ENCODE data around the gene CDCA5. TPM values are rescaled to one million over a fixed set of nuclear protein-coding genes. Genes with fewer than 3 reads are reported as not detected.

Gene CDCA5
- total RNA-seq, 5 donors from 2014 or later (not counting 1 experiment from before 2014, with no cell fraction given): 1.2 to 4.2 (median 1.7) TPM

GRCh38 chr11:65107751-65108468 is 24.1 kb upstream of the CDCA5 start:
- ATAC-seq (replicated peaks in 1 of 4) (no peak), DNase-seq (no peak)
- peaks cover 23% of the 10 kb centered on the region for H3K36me3 Mint-ChIP-seq
- H3K9me3 Mint-ChIP-seq: no peaks in the 10 kb centered on the region
- no peak overlapping the region for H3K4me3 Mint-ChIP-seq
- Histone ChIP-seq H3K4me3 (ENCODE audit: control insufficient read depth in 1 of 2, extremely low read depth in 1 of 2, low read length in 1 of 2) (no peak overlapping the region), H3K27ac (ENCODE audit: low read length) (no peak overlapping the region), H3K9me3 (no peaks in the 10 kb centered on the region), H3K4me1 (ENCODE audit: control insufficient read depth in 1 of 2, extremely low read depth in 1 of 2, insufficient read depth in 2 of 2, low read length in 2 of 2) (peaks cover 3 to 33% of the 10 kb centered on the region in 2 experiments), H3K27me3 (replicated peaks in 1 of 2; ENCODE audit: control insufficient read depth in 2 of 2, extremely low read depth in 1 of 2, insufficient read depth in 2 of 2, low read length in 1 of 2) (no peaks in the 10 kb centered on the region), H3K36me3 (ENCODE audit: control insufficient read depth in 2 of 2, extremely low read depth in 1 of 2, insufficient read depth in 1 of 2, low read length in 1 of 2) (peaks cover 14 to 45% of the 10 kb centered on the region in 2 donors)
- ChIA-PET POLR2A (interaction anchor here in 1 of 2 donors (0.6 kb wide), 1 partner anchor 251 kb away, joined by 3 read pairs; no protein-coding TSS in a partner anchor), CTCF (interaction anchor here in 1 of 2 donors (0.5 kb wide), 1 partner anchor 74 kb away, joined by 6 read pairs; the partner anchor contains the start of gene CAPN1)
- WGBS (ENCODE audit: insufficient coverage): 96% methylated on average over 52 of the region's 52 CpGs
- H3K27me3 Mint-ChIP-seq: no peaks in the 10 kb centered on the region
- no peak overlapping the region for H3K27ac Mint-ChIP-seq
- H3K4me1 Mint-ChIP-seq: peaks cover 34 to 42% (median 39%) of the 10 kb centered on the region in 3 donors

GRCh38 chr11:65107078-65107477 is 23.2 kb upstream of the CDCA5 start:
- H3K27me3 Mint-ChIP-seq: no peaks in the 10 kb centered on the region
- CTCF ChIA-PET: no interaction called here

GRCh38 chr11:65104628-65105027 is 20.8 kb upstream of the CDCA5 start:
- POLR2A ChIA-PET: interaction anchor here in 1 of 2 donors (0.5 kb wide), 1 partner anchor 333 kb away, joined by 3 read pairs; no protein-coding TSS in a partner anchor
- no peak overlapping the region for H3K4me3 ChIP-seq (ENCODE audit: control insufficient read depth in 1 of 2, extremely low read depth in 1 of 2, low read length in 1 of 2)
- Mint-ChIP-seq H3K4me3 (no peak overlapping the region), H3K36me3 (peaks cover 27% of the 10 kb centered on the region), H3K27ac (peak overlapping the region in 1 of 2 donors; percentile 11), H3K27me3 (no peaks in the 10 kb centered on the region), H3K9me3 (no peaks in the 10 kb centered on the region), H3K4me1 (peaks cover 12 to 23% (median 15%) of the 10 kb centered on the region in 3 donors)
- CTCF ChIA-PET: no interaction called here
- ATAC-seq (replicated peaks in 1 of 4) (no peak), DNase-seq (no peak)
- H3K4me1 ChIP-seq (ENCODE audit: control insufficient read depth in 1 of 2, extremely low read depth in 1 of 2, insufficient read depth in 2 of 2, low read length in 2 of 2): peaks cover 0 to 2% of the 10 kb centered on the region in 2 experiments
- H3K27ac ChIP-seq (ENCODE audit: low read length): no peak overlapping the region
- H3K9me3 ChIP-seq: no peaks in the 10 kb centered on the region
- WGBS (ENCODE audit: insufficient coverage): 80% methylated on average over 1 of the region's 4 CpGs
- H3K36me3 ChIP-seq (ENCODE audit: control insufficient read depth in 2 of 2, extremely low read depth in 1 of 2, insufficient read depth in 1 of 2, low read length in 1 of 2): peaks cover 14 to 43% of the 10 kb centered on the region in 2 donors
- H3K27me3 ChIP-seq (replicated peaks in 1 of 2; ENCODE audit: control insufficient read depth in 2 of 2, extremely low read depth in 1 of 2, insufficient read depth in 2 of 2, low read length in 1 of 2): no peaks in the 10 kb centered on the region

More at GRCh38 chr11:65107078-65107477, 23.2 kb upstream of the CDCA5 start:
- Mint-ChIP-seq H3K4me3 (no peak overlapping the region), H3K9me3 (no peaks in the 10 kb centered on the region), H3K36me3 (peaks cover 23% of the 10 kb centered on the region), H3K27ac (no peak overlapping the region), H3K4me1 (peaks cover 34 to 44% (median 37%) of the 10 kb centered on the region in 3 donors)
- 83% methylated on average over 1 of the region's 15 CpGs for WGBS (ENCODE audit: insufficient coverage)
- Histone ChIP-seq H3K27me3 (replicated peaks in 1 of 2; ENCODE audit: control insufficient read depth in 2 of 2, extremely low read depth in 1 of 2, insufficient read depth in 2 of 2, low read length in 1 of 2) (no peaks in the 10 kb centered on the region), H3K27ac (ENCODE audit: low read length) (no peak overlapping the region), H3K4me1 (ENCODE audit: control insufficient read depth in 1 of 2, extremely low read depth in 1 of 2, insufficient read depth in 2 of 2, low read length in 2 of 2) (peaks cover 2 to 27% of the 10 kb centered on the region in 2 experiments), H3K9me3 (no peaks in the 10 kb centered on the region), H3K36me3 (ENCODE audit: control insufficient read depth in 2 of 2, extremely low read depth in 1 of 2, insufficient read depth in 1 of 2, low read length in 1 of 2) (peaks cover 14 to 45% of the 10 kb centered on the region in 2 donors), H3K4me3 (ENCODE audit: control insufficient read depth in 1 of 2, extremely low read depth in 1 of 2, low read length in 1 of 2) (no peak overlapping the region)
- no peak for ATAC-seq (replicated peaks in 1 of 4)
- DNase-seq: no peak
- POLR2A ChIA-PET: interaction anchor here in 1 of 2 donors (0.6 kb wide), 1 partner anchor 250 kb away, joined by 3 read pairs; no protein-coding TSS in a partner anchor

GRCh38 chr11:65103476-65103875 is 19.6 kb upstream of the CDCA5 start:
- Histone ChIP-seq H3K4me3 (ENCODE audit: control insufficient read depth in 1 of 2, extremely low read depth in 1 of 2, low read length in 1 of 2) (no peak overlapping the region), H3K36me3 (ENCODE audit: control insufficient read depth in 2 of 2, extremely low read depth in 1 of 2, insufficient read depth in 1 of 2, low read length in 1 of 2) (peaks cover 11 to 41% of the 10 kb centered on the region in 2 donors), H3K9me3 (no peaks in the 10 kb centered on the region), H3K4me1 (ENCODE audit: control insufficient read depth in 1 of 2, extremely low read depth in 1 of 2, insufficient read depth in 2 of 2, low read length in 2 of 2) (peaks cover 0 to 2% of the 10 kb centered on the region in 2 experiments), H3K27me3 (replicated peaks in 1 of 2; ENCODE audit: control insufficient read depth in 2 of 2, extremely low read depth in 1 of 2, insufficient read depth in 2 of 2, low read length in 1 of 2) (no peaks in the 10 kb centered on the region), H3K27ac (ENCODE audit: low read length) (no peak overlapping the region)
- ChIA-PET POLR2A (no interaction called here), CTCF (interaction anchor here in 1 of 2 donors (1.2 kb wide), 1 partner anchor 226 kb away, joined by 3 read pairs; no protein-coding TSS in a partner anchor)
- no peak for ATAC-seq (replicated peaks in 1 of 4)
- no peaks in the 10 kb centered on the region for H3K9me3 Mint-ChIP-seq
- H3K27ac Mint-ChIP-seq: peak overlapping the region in 1 of 2 donors; percentile 8
- no peak for DNase-seq
- no peak overlapping the region for H3K4me3 Mint-ChIP-seq
- no peaks in the 10 kb centered on the region for H3K27me3 Mint-ChIP-seq
- peaks cover 32% of the 10 kb centered on the region for H3K36me3 Mint-ChIP-seq
- H3K4me1 Mint-ChIP-seq: peaks cover 17 to 28% (median 23%) of the 10 kb centered on the region in 3 donors

GRCh38 chr11:65102142-65103095 is 18.6 kb upstream of the CDCA5 start:
- DNase-seq: no peak
- Histone ChIP-seq H3K27ac (ENCODE audit: low read length) (no peak overlapping the region), H3K36me3 (ENCODE audit: control insufficient read depth in 2 of 2, extremely low read depth in 1 of 2, insufficient read depth in 1 of 2, low read length in 1 of 2) (peaks cover 5 to 36% of the 10 kb centered on the region in 2 donors), H3K4me3 (ENCODE audit: control insufficient read depth in 1 of 2, extremely low read depth in 1 of 2, low read length in 1 of 2) (no peak overlapping the region), H3K9me3 (no peaks in the 10 kb centered on the region), H3K4me1 (ENCODE audit: control insufficient read depth in 1 of 2, extremely low read depth in 1 of 2, insufficient read depth in 2 of 2, low read length in 2 of 2) (peaks cover 2 to 8% of the 10 kb centered on the region in 2 experiments), H3K27me3 (replicated peaks in 1 of 2; ENCODE audit: control insufficient read depth in 2 of 2, extremely low read depth in 1 of 2, insufficient read depth in 2 of 2, low read length in 1 of 2) (no peaks in the 10 kb centered on the region)
- H3K27me3 Mint-ChIP-seq: no peaks in the 10 kb centered on the region
- H3K36me3 Mint-ChIP-seq: peaks cover 37% of the 10 kb centered on the region
- no peak for ATAC-seq (replicated peaks in 1 of 4)
- peaks cover 21 to 34% (median 23%) of the 10 kb centered on the region in 3 donors for H3K4me1 Mint-ChIP-seq
- WGBS (ENCODE audit: insufficient coverage): 99% methylated on average over 6 of the region's 8 CpGs
- ChIA-PET POLR2A (interaction anchor here in 1 of 2 donors (0.9 kb wide), 1 partner anchor 63 kb away, joined by 3 read pairs; no protein-coding TSS in a partner anchor), CTCF (interaction anchor here (0.6 to 1.2 kb wide), 3 partner anchors 8 to 227 kb away, joined by 3 to 4 read pairs (median 3); no protein-coding TSS in a partner anchor)
- H3K4me3 Mint-ChIP-seq: no peak overlapping the region
- no peak overlapping the region for H3K27ac Mint-ChIP-seq
- no peaks in the 10 kb centered on the region for H3K9me3 Mint-ChIP-seq
